Stomach (tissue), 4 donors: ENCODE results near the gene TTC8.

Experiments
- POLR2A ChIP-seq, 4 donors: fragments of 450-650 bp; IDR thresholded peaks; one replicate each; pipeline ENCODE4 v1.6.1; 2016; ENCODE audit warnings: antibody characterized with exemption in 4 of 4, control low read depth in 2 of 4, mild to moderate bottlenecking in 1 of 4, moderate library complexity in 1 of 4
- POLR2AphosphoS5 ChIP-seq, 3 donors: sonication (generic); formaldehyde crosslinking; IDR thresholded peaks; one replicate each; pipeline ENCODE4 v1.6.1; 2016; ENCODE audit warnings: antibody characterized with exemption in 3 of 3
- TF ChIP-seq, protein P1 (sequence below), 7 experiments: fragments of 450-650 bp in 4 of 7; fragments of 200-600 bp in 3 of 7; sonication (generic) in 3 of 7; IDR thresholded peaks; one replicate each; pipeline ENCODE4 v1.5.1; 2016 to 2019; ENCODE audit warnings: antibody characterized with exemption in 7 of 7, control low read depth in 2 of 7, mild to moderate bottlenecking in 1 of 7

DNA sequence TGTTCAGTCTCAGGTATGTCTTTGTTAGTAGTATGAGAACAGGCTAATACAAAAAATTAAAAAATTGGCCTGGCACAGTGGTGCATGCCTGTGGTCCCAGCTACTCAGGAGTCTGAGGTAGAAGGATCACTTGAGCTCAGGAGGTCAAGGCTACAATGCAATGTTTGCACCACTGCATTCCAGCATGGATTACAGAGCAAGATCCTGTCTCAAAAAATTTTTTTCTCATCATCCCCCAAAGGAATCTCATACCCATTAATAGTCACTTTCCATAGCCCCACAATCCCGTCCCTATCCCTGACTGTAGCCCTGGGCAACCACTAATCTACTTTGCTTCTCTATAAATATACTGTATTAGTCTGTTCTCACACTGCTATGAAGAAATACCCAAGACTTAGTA is 57.8 kb downstream of the TTC8 start:
- TF ChIP-seq POLR2A (IDR thresholded peaks at IDR 0.05) (no peak), POLR2AphosphoS5 (IDR thresholded peaks at IDR 0.05) (no peak)
- TF ChIP-seq, protein P1, sequence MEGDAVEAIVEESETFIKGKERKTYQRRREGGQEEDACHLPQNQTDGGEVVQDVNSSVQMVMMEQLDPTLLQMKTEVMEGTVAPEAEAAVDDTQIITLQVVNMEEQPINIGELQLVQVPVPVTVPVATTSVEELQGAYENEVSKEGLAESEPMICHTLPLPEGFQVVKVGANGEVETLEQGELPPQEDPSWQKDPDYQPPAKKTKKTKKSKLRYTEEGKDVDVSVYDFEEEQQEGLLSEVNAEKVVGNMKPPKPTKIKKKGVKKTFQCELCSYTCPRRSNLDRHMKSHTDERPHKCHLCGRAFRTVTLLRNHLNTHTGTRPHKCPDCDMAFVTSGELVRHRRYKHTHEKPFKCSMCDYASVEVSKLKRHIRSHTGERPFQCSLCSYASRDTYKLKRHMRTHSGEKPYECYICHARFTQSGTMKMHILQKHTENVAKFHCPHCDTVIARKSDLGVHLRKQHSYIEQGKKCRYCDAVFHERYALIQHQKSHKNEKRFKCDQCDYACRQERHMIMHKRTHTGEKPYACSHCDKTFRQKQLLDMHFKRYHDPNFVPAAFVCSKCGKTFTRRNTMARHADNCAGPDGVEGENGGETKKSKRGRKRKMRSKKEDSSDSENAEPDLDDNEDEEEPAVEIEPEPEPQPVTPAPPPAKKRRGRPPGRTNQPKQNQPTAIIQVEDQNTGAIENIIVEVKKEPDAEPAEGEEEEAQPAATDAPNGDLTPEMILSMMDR (IDR thresholded peaks at IDR 0.05): no peak
